Measurements from ENCODE around the gene NEURL1B. TPM values are rescaled to one million over a fixed set of nuclear protein-coding genes. Genes with fewer than 3 reads are reported as not detected.

Gene NEURL1B
- total and polyA plus RNA-seq, 2 donors (not counting 1 experiment from before 2014, with no cell fraction given) = 0.06 to 0.17 TPM

GRCh38 chr5:172642926-172643871 lies 2.1 kb downstream of the NEURL1B start:
- H3K4me1 Mint-ChIP-seq = peaks cover 9% of the 10 kb centered on the region
- H3K9me3 Mint-ChIP-seq (ENCODE audit: insufficient read depth) = no peaks in the 10 kb centered on the region
- no peak overlapping the region for H3K9ac ChIP-seq (ENCODE audit: low read length)
- no peaks in the 10 kb centered on the region for H3K9me3 ChIP-seq (ENCODE audit: control extremely low read depth in 1 of 3, control insufficient read depth in 2 of 3, insufficient read depth in 1 of 3, low read length in 2 of 3)
- H3K4me2 ChIP-seq (replicated peaks; ENCODE audit: low read depth, low read length, poor library complexity, severe bottlenecking) = no peak overlapping the region
- H3K27me3 Mint-ChIP-seq = peaks cover 41% of the 10 kb centered on the region
- H3K4me1 ChIP-seq (ENCODE audit: control insufficient read depth in 2 of 2, insufficient read depth in 2 of 2, low read length in 2 of 2) = peaks cover 12 to 14% of the 10 kb centered on the region in 2 donors
- DNase-seq (no peak), ATAC-seq (ENCODE audit: low read depth) (no peak)
- ChIA-PET POLR2A (no interaction called here), CTCF (interaction anchor here (1.2 kb wide), 1 partner anchor 318 kb away, joined by 3 read pairs; no protein-coding TSS in a partner anchor)
- no peaks in the 10 kb centered on the region for H4K20me1 ChIP-seq (ENCODE audit: control insufficient read depth, insufficient read depth, low read length, poor library complexity, severe bottlenecking)
- no peak overlapping the region for H3K27ac ChIP-seq (ENCODE audit: low read length in 2 of 2)
- H2AFZ ChIP-seq (ENCODE audit: insufficient read depth, low read depth, low read length, poor library complexity, severe bottlenecking) = no peak overlapping the region
- no peak for TF ChIP-seq CTCF (IDR thresholded peaks at IDR 0.05)
- TF ChIP-seq EZH2 (IDR thresholded peaks at IDR 0.05; ENCODE audit: borderline replicate concordance, insufficient read depth, low read depth, low read length, poor library complexity, severe bottlenecking) = no peak
- H3K4me3 ChIP-seq (ENCODE audit: control extremely low read depth in 1 of 5, extremely low read depth in 1 of 5, insufficient read depth in 1 of 5, low read depth in 2 of 5, low read length in 4 of 5) = no peak overlapping the region
- H3K36me3 ChIP-seq (replicated peaks in 1 of 2; ENCODE audit: control extremely low read depth in 1 of 2, control insufficient read depth in 1 of 2, extremely low read depth in 1 of 2, insufficient read depth in 2 of 2, low read length in 1 of 2) = no peaks in the 10 kb centered on the region
- H3K4me3 Mint-ChIP-seq = no peak overlapping the region
- H3K79me2 ChIP-seq (ENCODE audit: control insufficient read depth, insufficient read depth, low read length) = no peaks in the 10 kb centered on the region
- intact Hi-C loops (cut with micrococcal nuclease) = no loop called here
- H3K27me3 ChIP-seq (replicated peaks in 1 of 4; ENCODE audit: control extremely low read depth in 1 of 4, control insufficient read depth in 3 of 4, insufficient read depth in 4 of 4, low read length in 3 of 4) = peaks cover 0 to 40% (median 22%) of the 10 kb centered on the region in 4 experiments
- H3K27ac Mint-ChIP-seq = no peak overlapping the region
- WGBS (ENCODE audit: insufficient coverage) = 57% methylated on average over 12 of the region's 16 CpGs

GRCh38 chr5:172644266-172644665 lies 3.2 kb downstream of the NEURL1B start:
- Histone ChIP-seq H3K4me2 (replicated peaks; ENCODE audit: low read depth, low read length, poor library complexity, severe bottlenecking) (no peak overlapping the region), H3K9me3 (ENCODE audit: control extremely low read depth in 1 of 3, control insufficient read depth in 2 of 3, insufficient read depth in 1 of 3, low read length in 2 of 3) (no peaks in the 10 kb centered on the region), H3K27ac (ENCODE audit: low read length in 2 of 2) (no peak overlapping the region), H3K9ac (ENCODE audit: low read length) (no peak overlapping the region), H3K4me3 (ENCODE audit: control extremely low read depth in 1 of 5, extremely low read depth in 1 of 5, insufficient read depth in 1 of 5, low read depth in 2 of 5, low read length in 4 of 5) (no peak overlapping the region), H3K79me2 (ENCODE audit: control insufficient read depth, insufficient read depth, low read length) (no peaks in the 10 kb centered on the region), H3K27me3 (replicated peaks in 1 of 4; ENCODE audit: control extremely low read depth in 1 of 4, control insufficient read depth in 3 of 4, insufficient read depth in 4 of 4, low read length in 3 of 4) (peaks cover 0 to 36% (median 20%) of the 10 kb centered on the region in 4 experiments), H2AFZ (ENCODE audit: insufficient read depth, low read depth, low read length, poor library complexity, severe bottlenecking) (no peak overlapping the region), H4K20me1 (ENCODE audit: control insufficient read depth, insufficient read depth, low read length, poor library complexity, severe bottlenecking) (no peaks in the 10 kb centered on the region), H3K4me1 (ENCODE audit: control insufficient read depth in 2 of 2, insufficient read depth in 2 of 2, low read length in 2 of 2) (peaks cover 12 to 14% of the 10 kb centered on the region in 2 donors), H3K36me3 (replicated peaks in 1 of 2; ENCODE audit: control extremely low read depth in 1 of 2, control insufficient read depth in 1 of 2, extremely low read depth in 1 of 2, insufficient read depth in 2 of 2, low read length in 1 of 2) (no peaks in the 10 kb centered on the region)
- no peak for TF ChIP-seq CTCF (IDR thresholded peaks at IDR 0.05)
- no peak for TF ChIP-seq EZH2 (IDR thresholded peaks at IDR 0.05; ENCODE audit: borderline replicate concordance, insufficient read depth, low read depth, low read length, poor library complexity, severe bottlenecking)
- DNase-seq (no peak), ATAC-seq (ENCODE audit: low read depth) (no peak)
- intact Hi-C loops (cut with micrococcal nuclease) = no loop called here
- ChIA-PET CTCF (no interaction called here), POLR2A (no interaction called here)
- H3K27me3 Mint-ChIP-seq = peaks cover 35% of the 10 kb centered on the region
- H3K9me3 Mint-ChIP-seq (ENCODE audit: insufficient read depth) = no peaks in the 10 kb centered on the region
- H3K27ac Mint-ChIP-seq = no peak overlapping the region
- H3K4me1 Mint-ChIP-seq = peaks cover 9% of the 10 kb centered on the region
- WGBS (ENCODE audit: insufficient coverage) = 57% methylated on average over 4 of the region's 6 CpGs
- H3K4me3 Mint-ChIP-seq = no peak overlapping the region

Measured in B cell (primary cell).